KMS-11 (cell line): Measurements from ENCODE around the gene WDR77.

ENCODE experiments used
- H2AFZ ChIP-seq: fragments of 200-600 bp; sonication (generic); 2 replicates; pipeline ENCODE4 v1.6.1; 2016; ENCODE audit warnings: antibody characterized with exemption, mixed run types, low read depth
- H3K27ac ChIP-seq: fragments of 200-600 bp; sonication (generic); 2 replicates; pipeline ENCODE4 v1.6.1; 2016; ENCODE audit warnings: mild to moderate bottlenecking, mixed run types
- H3K27me3 ChIP-seq: fragments of 200-600 bp; sonication (generic); 2 replicates; pipeline ENCODE4 v1.6.1; 2017; ENCODE audit warnings: mild to moderate bottlenecking, low read depth, mixed run types, moderate library complexity; ENCODE audit not compliant: insufficient read depth
- H3K36me3 ChIP-seq: fragments of 200-600 bp; sonication (generic); 2 replicates; pipeline ENCODE4 v1.6.1; 2017; ENCODE audit warnings: mild to moderate bottlenecking, mixed run types; ENCODE audit not compliant: insufficient read depth
- H3K4me1 ChIP-seq: fragments of 200-600 bp; sonication (generic); 2 replicates; pipeline ENCODE4 v1.6.1; 2016; ENCODE audit warnings: mild to moderate bottlenecking, low read depth, mixed run types; ENCODE audit not compliant: poor library complexity, severe bottlenecking
- H3K4me2 ChIP-seq: fragments of 200-600 bp; sonication (generic); 2 replicates; pipeline ENCODE4 v1.7.0; 2016; ENCODE audit warnings: mild to moderate bottlenecking, mixed run types
- H3K4me3 ChIP-seq: fragments of 200-600 bp; sonication (generic); IDR thresholded peaks from 2 replicates; pipeline ENCODE4 v1.6.1; 2017; ENCODE audit warnings: low read depth, low read length, mixed read lengths; ENCODE audit not compliant: insufficient read depth
- H3K79me2 ChIP-seq: fragments of 200-600 bp; sonication (generic); 2 replicates; pipeline ENCODE4 v1.6.1; 2016; ENCODE audit warnings: low read depth, mixed run types; ENCODE audit not compliant: insufficient read depth
- H3K9ac ChIP-seq: fragments of 200-600 bp; sonication (generic); 2 replicates; pipeline ENCODE4 v1.6.1; 2016; ENCODE audit warnings: mild to moderate bottlenecking, mixed run types
- H4K20me1 ChIP-seq: fragments of 200-600 bp; sonication (generic); 2 replicates; pipeline ENCODE4 v1.6.1; 2016; ENCODE audit warnings: mild to moderate bottlenecking, mixed run types; ENCODE audit not compliant: insufficient read depth
- CTCF ChIP-seq: fragments of 200-600 bp; sonication (generic); conservative IDR thresholded peaks from 2 replicates; pipeline ENCODE4 v1.6.1; 2017; ENCODE audit warnings: low read depth, mild to moderate bottlenecking, antibody characterized with exemption, low read length, moderate library complexity, mixed read lengths

WDR77 gene

GRCh38 chr1:111450185-111450584, 1.1 kb upstream of the WDR77 start:
- H2AFZ ChIP-seq: no peak overlapping the region
- no peaks in the 10 kb centered on the region for H3K36me3 ChIP-seq
- no peaks in the 10 kb centered on the region for H4K20me1 ChIP-seq
- peak overlapping the region; percentile 48; the same call in 1 of the 2 replicates for H3K27ac ChIP-seq
- peak overlapping the region; percentile 88; the same call in 1 of the 2 replicates for H3K9ac ChIP-seq
- H3K79me2 ChIP-seq: peaks cover 50% of the 10 kb centered on the region
- H3K4me3 ChIP-seq: peak overlapping the region; percentile 22
- H3K4me1 ChIP-seq: peaks cover 34% of the 10 kb centered on the region
- no peak for TF ChIP-seq CTCF
- H3K27me3 ChIP-seq: no peaks in the 10 kb centered on the region
- H3K4me2 ChIP-seq: peak overlapping the region; percentile 81

- H3K4me3 ChIP-seq: peak overlapping the region; percentile 78
- peak overlapping the region; percentile 81 for H3K4me2 ChIP-seq
- peak overlapping the region; percentile 93; the same call in 1 of the 2 replicates for H2AFZ ChIP-seq
- H4K20me1 ChIP-seq: no peaks in the 10 kb centered on the region
- peaks cover 31% of the 10 kb centered on the region for H3K4me1 ChIP-seq
- H3K27ac ChIP-seq: peak overlapping the region; percentile 48; the same call in 1 of the 2 replicates
- no peak for TF ChIP-seq CTCF
- peaks cover 49% of the 10 kb centered on the region for H3K79me2 ChIP-seq
- no peaks in the 10 kb centered on the region for H3K36me3 ChIP-seq
- H3K27me3 ChIP-seq: no peaks in the 10 kb centered on the region
- H3K9ac ChIP-seq: peak overlapping the region; percentile 88
These were observed 604 bp upstream of the WDR77 start for GRCh38 chr1:111449703-111450017.

- H3K9ac ChIP-seq: peak overlapping the region; percentile 88; the same call in 1 of the 2 replicates
- H3K36me3 ChIP-seq: no peaks in the 10 kb centered on the region
- no peaks in the 10 kb centered on the region for H3K27me3 ChIP-seq
- H3K27ac ChIP-seq: no peak overlapping the region
- H3K4me2 ChIP-seq: peak overlapping the region; percentile 84
- no peak overlapping the region for H3K4me3 ChIP-seq
- TF ChIP-seq CTCF: no peak
- peak overlapping the region; percentile 38; the same call in 1 of the 2 replicates for H2AFZ ChIP-seq
- peaks cover 28% of the 10 kb centered on the region for H3K4me1 ChIP-seq
- no peaks in the 10 kb centered on the region for H4K20me1 ChIP-seq
- peaks cover 38% of the 10 kb centered on the region for H3K79me2 ChIP-seq
These were observed 556 bp downstream of the WDR77 start for GRCh38 chr1:111448482-111448917.

- Histone ChIP-seq H3K4me3 (no peak overlapping the region), H3K27ac (no peak overlapping the region), H3K36me3 (no peaks in the 10 kb centered on the region), H4K20me1 (no peaks in the 10 kb centered on the region), H3K4me2 (peak overlapping the region; percentile 84), H3K9ac (no peak overlapping the region), H2AFZ (no peak overlapping the region), H3K4me1 (peaks cover 28% of the 10 kb centered on the region), H3K27me3 (no peaks in the 10 kb centered on the region), H3K79me2 (peaks cover 38% of the 10 kb centered on the region)
- no peak for TF ChIP-seq CTCF
These were observed 1.8 kb downstream of the WDR77 start for GRCh38 chr1:111446967-111447892.
